ENCODE measurements around the gene CLMP. TPM values are rescaled to one million over a fixed set of nuclear protein-coding genes. Genes with fewer than 3 reads are reported as not detected.
A peak's percentile ranks its signal among the peaks of the same experiment; 100 is the strongest.
"Not testable (repeated sequence)": the region's sequence is repeated elsewhere in the genome, so short reads cannot be mapped to it uniquely, and the experiment has no call there.

The CLMP gene
- total RNA-seq, 1 donor from 2014 or later, result 34.5 TPM

- DNase-seq (ENCODE audit: low read depth) (no peak), FAIRE-seq (no peak)
- H3K36me3 ChIP-seq (ENCODE audit: control insufficient read depth, insufficient read depth, low read length), result peaks cover 29% of the 10 kb centered on the region
- H3K4me3 ChIP-seq (ENCODE audit: low read depth, low read length), result peak overlapping the region; percentile 83
- no peaks in the 10 kb centered on the region for H3K27me3 ChIP-seq (ENCODE audit: control insufficient read depth, insufficient read depth, low read length)
- TF ChIP-seq, protein P1, sequence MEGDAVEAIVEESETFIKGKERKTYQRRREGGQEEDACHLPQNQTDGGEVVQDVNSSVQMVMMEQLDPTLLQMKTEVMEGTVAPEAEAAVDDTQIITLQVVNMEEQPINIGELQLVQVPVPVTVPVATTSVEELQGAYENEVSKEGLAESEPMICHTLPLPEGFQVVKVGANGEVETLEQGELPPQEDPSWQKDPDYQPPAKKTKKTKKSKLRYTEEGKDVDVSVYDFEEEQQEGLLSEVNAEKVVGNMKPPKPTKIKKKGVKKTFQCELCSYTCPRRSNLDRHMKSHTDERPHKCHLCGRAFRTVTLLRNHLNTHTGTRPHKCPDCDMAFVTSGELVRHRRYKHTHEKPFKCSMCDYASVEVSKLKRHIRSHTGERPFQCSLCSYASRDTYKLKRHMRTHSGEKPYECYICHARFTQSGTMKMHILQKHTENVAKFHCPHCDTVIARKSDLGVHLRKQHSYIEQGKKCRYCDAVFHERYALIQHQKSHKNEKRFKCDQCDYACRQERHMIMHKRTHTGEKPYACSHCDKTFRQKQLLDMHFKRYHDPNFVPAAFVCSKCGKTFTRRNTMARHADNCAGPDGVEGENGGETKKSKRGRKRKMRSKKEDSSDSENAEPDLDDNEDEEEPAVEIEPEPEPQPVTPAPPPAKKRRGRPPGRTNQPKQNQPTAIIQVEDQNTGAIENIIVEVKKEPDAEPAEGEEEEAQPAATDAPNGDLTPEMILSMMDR (IDR thresholded peaks at IDR 0.05; ENCODE audit: insufficient read depth, low read length, severe bottlenecking), result no peak
Observed at GRCh38 chr11:123060277-123061000, 134.6 kb downstream of the CLMP start.

- Histone ChIP-seq H3K36me3 (ENCODE audit: control insufficient read depth, insufficient read depth, low read length) (peaks cover 29% of the 10 kb centered on the region), H3K4me3 (ENCODE audit: low read depth, low read length) (peak overlapping the region; percentile 83)
- not testable (repeated sequence) for FAIRE-seq; H3K27me3 ChIP-seq (ENCODE audit: control insufficient read depth, insufficient read depth, low read length)
- DNase-seq (ENCODE audit: low read depth), result peak; percentile 50
Observed at GRCh38 chr11:123059041-123059920, 135.8 kb downstream of the CLMP start.

DNA sequence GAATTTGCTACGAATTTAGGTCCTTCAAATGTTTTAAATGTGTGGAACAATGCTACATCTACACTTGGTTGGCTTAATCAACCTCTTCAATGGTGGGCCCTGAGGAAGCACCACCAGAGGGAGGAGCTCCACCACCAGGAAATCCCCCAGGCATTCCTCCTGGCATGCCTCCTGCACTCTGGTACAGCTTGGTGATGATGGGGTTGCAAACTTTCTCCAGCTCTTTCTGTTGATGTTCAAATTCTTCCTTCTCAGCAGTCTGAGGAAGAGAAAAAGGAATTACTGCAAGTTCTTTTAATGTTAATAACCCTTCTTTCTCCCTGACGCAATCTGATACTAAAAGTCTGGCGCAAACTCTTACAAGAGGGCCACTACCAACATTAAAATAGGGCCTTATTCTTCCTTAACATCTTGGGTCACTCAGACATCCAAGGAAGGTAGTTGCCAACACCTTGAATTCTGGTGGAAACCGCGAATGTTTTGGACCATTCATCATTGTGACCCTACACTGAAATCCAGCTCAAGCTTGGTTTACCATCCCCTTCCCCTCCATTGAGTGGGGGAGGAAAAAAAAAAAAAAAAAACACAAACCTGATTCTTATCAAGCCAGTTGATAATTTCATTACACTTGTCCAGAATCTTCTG is 137.3 kb downstream of the CLMP start:
- Histone ChIP-seq H3K4me3 (ENCODE audit: low read depth, low read length) (no peak overlapping the region), H3K36me3 (ENCODE audit: control insufficient read depth, insufficient read depth, low read length) (peaks cover 29% of the 10 kb centered on the region), H3K27me3 (ENCODE audit: control insufficient read depth, insufficient read depth, low read length) (no peaks in the 10 kb centered on the region)
- TF ChIP-seq, protein P1 (IDR thresholded peaks at IDR 0.05; ENCODE audit: insufficient read depth, low read length, severe bottlenecking), result no peak
- FAIRE-seq, result no peak
- DNase-seq (ENCODE audit: low read depth), result no peak

DNA sequence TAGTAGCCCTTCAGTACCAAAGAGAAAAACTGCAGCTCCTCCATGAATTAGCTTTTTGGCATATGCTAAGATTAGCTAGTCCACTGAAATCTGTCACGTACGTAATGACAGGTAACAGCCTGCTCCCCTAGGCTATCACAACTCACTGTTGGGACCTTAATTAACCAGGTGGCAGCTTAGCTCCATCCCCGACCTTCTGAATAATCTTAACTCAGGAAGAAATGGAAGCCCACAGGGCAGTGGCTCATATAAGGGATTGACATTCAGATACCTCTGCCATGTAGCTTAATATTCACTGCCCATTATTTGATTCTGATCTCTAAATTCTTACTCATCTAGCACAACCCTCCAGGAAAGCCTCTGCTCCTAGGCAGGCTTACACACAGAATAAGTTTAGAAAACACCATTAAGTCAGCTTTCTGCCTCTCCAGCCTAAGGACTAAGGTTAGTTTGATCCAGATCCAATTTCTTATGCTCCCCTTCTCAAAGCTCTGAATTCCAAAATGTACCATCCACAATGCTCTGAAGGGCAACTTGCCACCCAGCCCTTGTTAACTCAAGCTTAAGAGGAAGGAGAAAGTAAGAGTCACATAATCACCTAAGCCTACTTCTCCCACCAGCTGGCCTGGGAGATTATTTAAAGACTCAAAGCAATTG is 138.1 kb downstream of the CLMP start:
- Histone ChIP-seq H3K27me3 (ENCODE audit: control insufficient read depth, insufficient read depth, low read length) (no peaks in the 10 kb centered on the region), H3K36me3 (ENCODE audit: control insufficient read depth, insufficient read depth, low read length) (peaks cover 29% of the 10 kb centered on the region), H3K4me3 (ENCODE audit: low read depth, low read length) (no peak overlapping the region)
- FAIRE-seq (no peak), DNase-seq (ENCODE audit: low read depth) (no peak)
- TF ChIP-seq, protein P1 (IDR thresholded peaks at IDR 0.05; ENCODE audit: insufficient read depth, low read length, severe bottlenecking), result no peak

- FAIRE-seq, result no peak
- no peak for DNase-seq (ENCODE audit: low read depth)
- no peak overlapping the region for H3K4me3 ChIP-seq (ENCODE audit: low read depth, low read length)
- H3K27me3 ChIP-seq (ENCODE audit: control insufficient read depth, insufficient read depth, low read length), result no peaks in the 10 kb centered on the region
- TF ChIP-seq, protein P1 (IDR thresholded peaks at IDR 0.05; ENCODE audit: insufficient read depth, low read length, severe bottlenecking), result no peak
- peaks cover 22% of the 10 kb centered on the region for H3K36me3 ChIP-seq (ENCODE audit: control insufficient read depth, insufficient read depth, low read length)
Observed at GRCh38 chr11:123055191-123055901, 139.7 kb downstream of the CLMP start.
